ENCODE measurements around the gene MIEF2. TPM values are rescaled to one million over a fixed set of nuclear protein-coding genes. Genes with fewer than 3 reads are reported as not detected.

The MIEF2 gene
- total and polyA plus RNA-seq, 2 donors (not counting 3 experiments of a cell fraction or from before 2014, with no cell fraction given): 8.3 to 22.7 TPM

DNA sequence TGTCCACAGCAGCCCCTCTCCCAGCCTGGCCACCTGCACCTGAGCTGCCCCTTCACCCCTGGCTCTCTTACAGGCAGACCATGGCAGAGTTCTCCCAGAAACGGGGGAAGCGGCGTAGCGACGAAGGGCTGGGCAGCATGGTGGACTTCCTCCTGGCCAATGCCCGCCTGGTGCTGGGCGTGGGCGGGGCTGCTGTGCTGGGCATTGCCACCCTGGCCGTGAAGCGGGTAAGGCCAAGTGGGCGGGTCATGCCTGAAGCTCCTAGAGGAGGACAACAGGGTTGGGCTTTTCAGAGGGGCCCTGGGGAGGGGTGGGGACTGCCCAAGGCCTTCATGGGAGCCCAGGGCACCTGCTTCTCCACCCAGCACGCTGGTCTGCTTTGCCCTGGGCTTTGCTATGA, 2.2 kb downstream of the MIEF2 start:
- no peak for DNase-seq (ENCODE audit: low read depth, low spot score)
- Histone ChIP-seq H3K9me3 (replicated peaks; ENCODE audit: control insufficient read depth, insufficient read depth, low read length) (no peaks in the 10 kb centered on the region), H3K9ac (replicated peaks; ENCODE audit: extremely low read depth, insufficient read depth, low read length) (no peak overlapping the region), H3K27ac (ENCODE audit: insufficient read depth, low read depth, low read length) (no peak overlapping the region), H3K79me2 (ENCODE audit: control insufficient read depth, insufficient read depth, low read length) (peaks cover 3% of the 10 kb centered on the region), H4K20me1 (replicated peaks; ENCODE audit: control insufficient read depth, extremely low read depth, insufficient read depth, low read length) (no peaks in the 10 kb centered on the region), H3K27me3 (ENCODE audit: control insufficient read depth in 2 of 2, insufficient read depth in 2 of 2, low read length in 2 of 2) (no peaks in the 10 kb centered on the region), H2AFZ (ENCODE audit: low read depth, low read length) (no peak overlapping the region), H3K9me1 (replicated peaks; ENCODE audit: control insufficient read depth, extremely low read depth, insufficient read depth, low read length) (no peaks in the 10 kb centered on the region), H3K4me3 (replicated peaks in 1 of 3; ENCODE audit: insufficient read depth in 1 of 3, low read depth in 1 of 3, low read length in 3 of 3) (no peak overlapping the region), H3K4me2 (ENCODE audit: insufficient read depth, low read length) (no peak overlapping the region), H3K4me1 (ENCODE audit: control insufficient read depth, extremely low read depth, insufficient read depth, low read length) (peaks cover 8% of the 10 kb centered on the region), H3K36me3 (ENCODE audit: control insufficient read depth in 2 of 2, extremely low read depth in 1 of 2, insufficient read depth in 2 of 2, low read length in 2 of 2) (peaks cover 2 to 20% of the 10 kb centered on the region in 2 experiments)
- POLR2A ChIA-PET: no interaction called here
- FAIRE-seq: no peak
- CTCF ChIA-PET: interaction anchor here (1.4 kb wide), 1 partner anchor 15 kb away, joined by 3 read pairs; no protein-coding TSS in a partner anchor
- TF ChIP-seq GATA2 (IDR thresholded peaks at IDR 0.05; ENCODE audit: insufficient read depth, insufficient read length, low read depth, low read length) (no peak), JUN (IDR thresholded peaks at IDR 0.05; ENCODE audit: borderline replicate concordance, insufficient read depth, insufficient read length, low read depth) (no peak), FOS (IDR thresholded peaks at IDR 0.05; ENCODE audit: borderline replicate concordance, insufficient read depth, low read length) (no peak), POLR2A (IDR thresholded peaks at IDR 0.05; ENCODE audit: low read depth, low read length) (no peak), EZH2 (IDR thresholded peaks at IDR 0.05; ENCODE audit: borderline replicate concordance, low read depth, low read length, severe bottlenecking) (no peak), CTCF (IDR thresholded peaks at IDR 0.05; ENCODE audit: extremely low read depth in 1 of 2, insufficient read depth in 1 of 2, low read depth in 1 of 2, low read length in 2 of 2) (no peak), POLR2AphosphoS5 (IDR thresholded peaks at IDR 0.05; ENCODE audit: insufficient read depth, low read depth, low read length) (no peak)
- intact Hi-C loops (cut with micrococcal nuclease): no loop called here
- BruUV-seq (replicated peaks): no TSS peak
- dilution Hi-C loops (cut with MboI; ENCODE audit: extremely low pct_ligation_motif_present, low sequenced_read_pairs): no loop called here
